ENCODE results near the gene NBEA. TPM values are rescaled to one million over a fixed set of nuclear protein-coding genes. Genes with fewer than 3 reads are reported as not detected.

NBEA gene
- total RNA-seq, 4 donors from 2014 or later, result 1.4 to 14.9 (median 4.1) TPM

GRCh38 chr13:34942732-34943435 is 814 bp downstream of the NBEA start:
- Histone ChIP-seq H3K27ac (peak overlapping the region; percentile 33 to 85 (median 72)), H3K4me3 (peak overlapping the region; percentile 64 to 95 (median 82)), H3K9me3 (no peaks in the 10 kb centered on the region), H3K36me3 (no peaks in the 10 kb centered on the region), H3K27me3 (no peaks in the 10 kb centered on the region), H3K4me1 (peaks cover 0 to 6% (median 0%) of the 10 kb centered on the region in 4 donors)
- TF ChIP-seq POLR2A (IDR thresholded peaks at IDR 0.05), result no peak
- TF ChIP-seq, protein P1, sequence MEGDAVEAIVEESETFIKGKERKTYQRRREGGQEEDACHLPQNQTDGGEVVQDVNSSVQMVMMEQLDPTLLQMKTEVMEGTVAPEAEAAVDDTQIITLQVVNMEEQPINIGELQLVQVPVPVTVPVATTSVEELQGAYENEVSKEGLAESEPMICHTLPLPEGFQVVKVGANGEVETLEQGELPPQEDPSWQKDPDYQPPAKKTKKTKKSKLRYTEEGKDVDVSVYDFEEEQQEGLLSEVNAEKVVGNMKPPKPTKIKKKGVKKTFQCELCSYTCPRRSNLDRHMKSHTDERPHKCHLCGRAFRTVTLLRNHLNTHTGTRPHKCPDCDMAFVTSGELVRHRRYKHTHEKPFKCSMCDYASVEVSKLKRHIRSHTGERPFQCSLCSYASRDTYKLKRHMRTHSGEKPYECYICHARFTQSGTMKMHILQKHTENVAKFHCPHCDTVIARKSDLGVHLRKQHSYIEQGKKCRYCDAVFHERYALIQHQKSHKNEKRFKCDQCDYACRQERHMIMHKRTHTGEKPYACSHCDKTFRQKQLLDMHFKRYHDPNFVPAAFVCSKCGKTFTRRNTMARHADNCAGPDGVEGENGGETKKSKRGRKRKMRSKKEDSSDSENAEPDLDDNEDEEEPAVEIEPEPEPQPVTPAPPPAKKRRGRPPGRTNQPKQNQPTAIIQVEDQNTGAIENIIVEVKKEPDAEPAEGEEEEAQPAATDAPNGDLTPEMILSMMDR (IDR thresholded peaks at IDR 0.05), result no peak
- DNase-seq, result peak; percentile 17 to 49 (median 44)

DNA sequence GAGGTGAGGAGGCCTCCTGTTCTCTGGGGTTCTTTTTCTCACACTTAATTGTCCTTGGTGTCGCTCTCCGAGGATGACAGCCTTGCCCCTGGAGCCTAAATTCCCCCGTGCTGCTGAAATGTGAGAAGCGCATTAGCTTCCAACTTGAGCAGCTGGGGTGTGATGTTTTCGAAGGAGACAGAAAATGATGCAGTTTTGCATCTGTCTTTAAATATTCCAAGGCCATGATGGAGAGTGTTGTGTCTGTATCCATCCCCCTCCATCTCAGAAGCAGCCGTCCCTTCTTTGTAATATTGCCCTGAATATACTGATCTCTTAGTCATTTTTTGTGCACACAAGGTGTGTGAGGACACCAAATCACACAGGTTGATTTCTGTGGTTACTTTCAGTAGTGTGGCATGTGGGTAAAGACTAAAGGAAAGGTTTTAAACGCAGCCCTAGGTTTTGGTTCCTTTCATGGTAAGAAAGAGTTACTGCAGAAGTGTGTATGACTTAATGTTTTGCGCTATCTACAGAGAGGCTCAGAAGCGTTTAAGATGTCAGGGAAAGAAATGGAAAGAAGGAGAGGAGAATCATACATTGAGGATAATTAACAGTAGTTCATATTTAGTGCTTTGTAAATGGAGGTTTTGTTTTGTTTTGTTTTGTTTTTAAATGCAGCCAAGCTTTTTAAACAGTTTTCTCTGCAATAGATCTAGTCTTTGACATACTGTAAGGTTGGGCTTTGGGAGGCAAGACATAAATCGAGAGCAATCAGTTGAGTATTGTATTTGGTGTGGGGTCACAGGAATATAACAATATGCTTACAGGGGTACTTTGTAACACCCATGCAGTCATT is 1.6 kb downstream of the NBEA start:
- Histone ChIP-seq H3K4me1 (peaks cover 0 to 6% (median 0%) of the 10 kb centered on the region in 4 donors), H3K36me3 (no peaks in the 10 kb centered on the region), H3K9me3 (no peaks in the 10 kb centered on the region), H3K4me3 (peak overlapping the region; percentile 64 to 95 (median 82)), H3K27ac (peak overlapping the region in 1 of 4 donors; percentile 78), H3K27me3 (no peaks in the 10 kb centered on the region)
- DNase-seq, result no peak
- TF ChIP-seq, protein P1 (IDR thresholded peaks at IDR 0.05), result no peak
- no peak for TF ChIP-seq POLR2A (IDR thresholded peaks at IDR 0.05)

GRCh38 chr13:34944274-34944634 is 2.2 kb downstream of the NBEA start:
- no peak for TF ChIP-seq POLR2A (IDR thresholded peaks at IDR 0.05)
- no peak for DNase-seq
- Histone ChIP-seq H3K9me3 (no peaks in the 10 kb centered on the region), H3K27me3 (no peaks in the 10 kb centered on the region), H3K36me3 (no peaks in the 10 kb centered on the region), H3K27ac (no peak overlapping the region), H3K4me3 (no peak overlapping the region), H3K4me1 (peaks cover 0 to 6% (median 0%) of the 10 kb centered on the region in 4 donors)

GRCh38 chr13:34944751-34945150 is 2.7 kb downstream of the NBEA start:
- Histone ChIP-seq H3K36me3 (no peaks in the 10 kb centered on the region), H3K27me3 (no peaks in the 10 kb centered on the region), H3K9me3 (no peaks in the 10 kb centered on the region), H3K4me3 (no peak overlapping the region), H3K27ac (no peak overlapping the region), H3K4me1 (peaks cover 0 to 6% (median 0%) of the 10 kb centered on the region in 4 donors)
- no peak for TF ChIP-seq POLR2A (IDR thresholded peaks at IDR 0.05)
- TF ChIP-seq, protein P1 (IDR thresholded peaks at IDR 0.05), result no peak
- DNase-seq, result no peak

GRCh38 chr13:34951528-34951927 is 9.5 kb downstream of the NBEA start:
- H3K27ac ChIP-seq, result no peak overlapping the region
- H3K9me3 ChIP-seq, result no peaks in the 10 kb centered on the region
- TF ChIP-seq POLR2A (IDR thresholded peaks at IDR 0.05), result no peak
- H3K27me3 ChIP-seq, result no peaks in the 10 kb centered on the region
- H3K4me1 ChIP-seq, result no peaks in the 10 kb centered on the region
- no peak for DNase-seq
- no peaks in the 10 kb centered on the region for H3K36me3 ChIP-seq
- H3K4me3 ChIP-seq, result no peak overlapping the region

DNA sequence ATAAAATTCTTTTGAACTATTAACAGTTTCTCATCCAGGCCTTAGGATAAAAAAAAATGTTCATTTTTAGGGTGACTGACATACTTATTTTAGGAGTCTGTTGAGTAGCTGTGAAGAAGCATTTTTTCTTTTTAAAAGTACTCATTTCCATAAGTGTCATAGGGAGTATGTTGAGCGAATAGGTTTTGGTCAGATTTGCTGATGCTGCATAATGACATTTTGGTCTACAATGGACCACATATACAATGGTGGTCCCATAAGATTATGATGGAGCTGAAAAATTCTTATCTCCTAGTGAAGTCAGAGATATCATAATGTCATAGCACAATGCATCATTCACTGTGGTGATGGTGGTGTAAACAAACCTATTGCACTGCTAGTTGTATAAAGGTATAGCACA is 17.4 kb downstream of the NBEA start:
- H3K4me3 ChIP-seq, result no peak overlapping the region
- DNase-seq, result no peak
- H3K36me3 ChIP-seq, result no peaks in the 10 kb centered on the region
- H3K9me3 ChIP-seq, result no peaks in the 10 kb centered on the region
- H3K27ac ChIP-seq, result no peak overlapping the region
- H3K4me1 ChIP-seq, result no peaks in the 10 kb centered on the region
- no peaks in the 10 kb centered on the region for H3K27me3 ChIP-seq
- TF ChIP-seq POLR2A (IDR thresholded peaks at IDR 0.05), result no peak
- TF ChIP-seq, protein P1 (IDR thresholded peaks at IDR 0.05), result no peak
